GM21786 (cell line): Measurements from ENCODE around the gene UBE2J2.

Experiments used
- ATAC-seq: cut with Tn5 transposase; IDR thresholded peaks from one replicate; pipeline ENCODE4 v1.9.1; 2021; ENCODE audit not compliant: unreplicated experiment

Gene UBE2J2

GRCh38 chr1:1241588-1242219 is 31.9 kb downstream of the UBE2J2 start:
- no peak for ATAC-seq

- no peak for ATAC-seq
These were observed 32.6 kb downstream of the UBE2J2 start for GRCh38 chr1:1240822-1241587.

- ATAC-seq, result no peak
These were observed 33.3 kb downstream of the UBE2J2 start for GRCh38 chr1:1240348-1240732.

- no peak for ATAC-seq
These were observed 33.9 kb downstream of the UBE2J2 start for GRCh38 chr1:1239614-1240347.

- ATAC-seq, result no peak
These were observed 34.4 kb downstream of the UBE2J2 start for GRCh38 chr1:1239227-1239613.

GRCh38 chr1:1238702-1239178 is 34.9 kb downstream of the UBE2J2 start:
- ATAC-seq, result no peak

- no peak for ATAC-seq
These were observed 35.6 kb downstream of the UBE2J2 start for GRCh38 chr1:1237874-1238701.

GRCh38 chr1:1236945-1237873 is 36.4 kb downstream of the UBE2J2 start:
- ATAC-seq, result no peak

GRCh38 chr1:1236176-1236763 is 37.4 kb downstream of the UBE2J2 start:
- no peak for ATAC-seq

GRCh38 chr1:1235016-1235744 is 38.5 kb downstream of the UBE2J2 start:
- no peak for ATAC-seq

- no peak for ATAC-seq
These were observed 39.4 kb downstream of the UBE2J2 start for GRCh38 chr1:1234180-1234808.

- no peak for ATAC-seq
These were observed 40.1 kb downstream of the UBE2J2 start for GRCh38 chr1:1233567-1233892.

GRCh38 chr1:1232796-1233566 is 40.7 kb downstream of the UBE2J2 start:
- ATAC-seq, result no peak

- ATAC-seq, result no peak
These were observed 41.4 kb downstream of the UBE2J2 start, which contains the start of gene B3GALT6 for GRCh38 chr1:1232208-1232795. TSS of gene B3GALT6 (plus strand) at chr1:1232237. CDS start at chr1:1232279, 42 bp downstream.

GRCh38 chr1:1231400-1232207 is 42.0 kb downstream of the UBE2J2 start, which contains the start of gene SDF4:
TSS of gene SDF4 (minus strand) at chr1:1232001. CDS start at chr1:1228772, 3,229 bp downstream.
- ATAC-seq, result peak; percentile 97

- ATAC-seq, result no peak
These were observed 42.8 kb downstream of the UBE2J2 start for GRCh38 chr1:1230656-1231399.
